Esophagus muscularis mucosa (tissue), 3 donors: ENCODE measurements around the gene THAP4.

ENCODE experiments used
- CTCF ChIP-seq, 3 experiments: fragments of 200-600 bp in 2 of 3; fragments of 450-650 bp in 1 of 3; sonication (generic) in 2 of 3; IDR thresholded peaks; one replicate each; pipeline ENCODE4 v1.5.1; 2017 to 2019; ENCODE audit warnings: antibody characterized with exemption in 3 of 3, mild to moderate bottlenecking in 2 of 3, moderate library complexity in 1 of 3
- POLR2A ChIP-seq: fragments of 450-650 bp; IDR thresholded peaks from one replicate; pipeline ENCODE4 v1.6.1; 2017; ENCODE audit warnings: antibody characterized with exemption, moderate library complexity, mild to moderate bottlenecking, low read depth
- POLR2AphosphoS5 ChIP-seq, 2 donors: sonication (generic); formaldehyde crosslinking; IDR thresholded peaks; one replicate each; pipeline ENCODE4 v1.6.1; 2017; ENCODE audit warnings: antibody characterized with exemption in 2 of 2

GRCh38 chr2:241554610-241555322 is 82.2 kb downstream of the THAP4 start:
- TF ChIP-seq POLR2A, result no peak
- no peak for TF ChIP-seq POLR2AphosphoS5 (IDR thresholded peaks at IDR 0.05)
- no peak for TF ChIP-seq CTCF (IDR thresholded peaks at IDR 0.05)
